Measurements from ENCODE around the gene STK32B.

The STK32B gene

GRCh38 chr4:5127556-5127955, 76.3 kb downstream of the STK32B start:
- no peak for DNase-seq

DNA sequence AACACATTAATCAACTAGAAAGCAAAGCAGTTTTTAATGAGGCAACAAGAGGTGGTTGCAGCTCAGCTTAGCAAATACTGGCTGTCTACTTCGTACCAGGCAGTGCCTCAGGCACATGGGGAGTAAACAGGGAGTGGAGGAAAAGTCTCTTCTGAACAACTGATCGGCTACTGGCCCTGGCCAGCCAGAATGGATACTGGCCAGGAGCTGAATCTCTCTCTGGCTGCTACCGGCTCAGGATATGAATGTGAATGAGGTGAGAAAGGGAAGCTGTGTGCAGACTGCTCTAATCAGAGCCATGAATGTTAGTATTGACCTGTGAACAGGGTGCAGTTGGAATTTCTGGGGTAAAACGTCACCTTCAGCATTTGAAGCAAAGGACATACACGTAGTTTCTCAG, 77.3 kb downstream of the STK32B start:
- no peak for DNase-seq

- DNase-seq, result no peak
These were observed 81.9 kb downstream of the STK32B start for GRCh38 chr4:5133201-5133600.

DNA sequence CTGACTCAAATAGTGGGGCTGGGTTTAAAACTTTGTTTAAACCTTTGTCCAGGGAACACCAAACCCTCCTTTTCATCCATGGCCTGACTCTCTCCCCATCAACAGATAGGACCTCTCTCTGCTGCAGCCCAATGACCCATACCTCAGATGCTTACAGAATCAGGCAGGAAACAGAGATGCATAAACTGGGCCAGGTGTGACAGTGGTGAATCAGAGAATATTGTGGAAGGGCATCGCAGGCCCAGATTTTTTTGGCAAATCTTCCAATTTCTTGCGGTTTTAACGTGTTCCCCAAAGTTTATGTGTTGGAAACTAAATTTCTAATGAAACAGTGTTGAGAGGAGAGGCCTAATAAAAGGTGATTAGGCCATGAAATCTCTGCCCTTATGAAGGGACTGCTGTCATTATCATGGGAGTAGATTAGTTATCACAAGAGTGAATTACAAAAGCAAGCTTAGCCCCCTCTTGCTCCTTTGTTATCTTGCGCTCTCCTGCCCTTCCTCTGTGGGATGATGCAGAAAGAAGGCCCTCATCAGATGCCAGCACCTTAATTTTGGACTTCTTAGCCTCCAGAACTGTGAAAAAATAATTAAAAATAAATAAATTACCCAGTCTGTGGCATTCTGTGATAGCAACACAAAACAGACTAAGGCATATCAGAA, 82.8 kb downstream of the STK32B start:
- no peak for DNase-seq

GRCh38 chr4:5134620-5135019, 83.3 kb downstream of the STK32B start:
- no peak for DNase-seq

DNA sequence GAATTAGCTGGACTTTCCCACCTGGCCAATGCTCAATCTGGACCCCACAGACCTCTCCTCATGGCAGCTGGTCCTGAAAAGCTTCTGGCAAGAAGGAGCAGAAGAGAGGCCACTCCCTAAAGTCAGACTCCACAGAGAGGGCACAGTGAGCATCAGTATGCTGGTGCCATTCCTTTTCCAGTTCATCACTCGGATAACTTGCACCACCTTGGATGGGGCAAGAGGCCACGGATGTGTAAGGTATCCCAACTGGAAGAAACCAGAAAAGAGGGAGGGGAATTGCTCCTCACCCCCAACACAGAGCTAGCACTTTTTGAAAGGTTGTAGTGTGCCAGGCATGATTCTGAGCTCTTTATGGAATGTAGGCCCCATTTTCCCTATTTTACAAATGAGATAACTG, 85.9 kb downstream of the STK32B start:
- no peak for DNase-seq

DNA sequence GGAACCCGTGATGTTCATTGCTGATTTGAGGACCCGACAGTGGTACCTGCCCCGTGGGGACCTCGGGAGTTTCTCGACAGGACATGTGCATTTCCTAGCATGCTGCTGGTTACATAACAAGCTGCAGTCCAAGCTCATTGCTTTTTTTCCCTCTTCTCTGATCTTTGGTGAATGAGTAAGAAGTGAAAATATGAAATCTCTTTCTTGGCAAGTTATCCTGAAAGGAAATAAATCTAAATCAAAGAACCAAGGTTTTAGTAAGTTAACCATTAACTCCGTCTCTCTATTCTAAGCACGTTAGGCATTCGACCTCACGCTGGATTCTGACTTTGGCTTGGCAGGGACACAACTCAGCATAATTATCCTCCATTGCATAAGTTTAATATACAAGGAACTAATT, 86.6 kb downstream of the STK32B start:
- DNase-seq, result no peak

DNA sequence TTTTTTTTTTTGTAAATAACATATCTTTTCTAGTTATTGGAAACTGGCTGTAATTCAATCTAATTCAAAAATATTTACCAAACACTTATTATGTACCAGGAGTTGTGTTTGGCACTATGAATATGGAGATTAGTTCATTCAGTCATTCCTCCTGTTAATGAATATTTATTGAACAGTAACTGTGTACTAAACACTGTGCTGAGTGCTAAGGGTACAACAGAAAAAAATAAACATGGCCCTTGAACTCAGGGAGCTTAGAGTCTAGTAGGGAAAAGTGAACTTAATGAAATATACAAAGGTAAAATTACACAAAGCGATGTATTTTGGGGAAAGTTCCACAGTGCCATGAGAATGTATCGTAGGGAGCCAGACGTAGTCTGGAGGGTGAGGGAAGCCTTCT, 87.1 kb downstream of the STK32B start:
- DNase-seq, result no peak

DNA sequence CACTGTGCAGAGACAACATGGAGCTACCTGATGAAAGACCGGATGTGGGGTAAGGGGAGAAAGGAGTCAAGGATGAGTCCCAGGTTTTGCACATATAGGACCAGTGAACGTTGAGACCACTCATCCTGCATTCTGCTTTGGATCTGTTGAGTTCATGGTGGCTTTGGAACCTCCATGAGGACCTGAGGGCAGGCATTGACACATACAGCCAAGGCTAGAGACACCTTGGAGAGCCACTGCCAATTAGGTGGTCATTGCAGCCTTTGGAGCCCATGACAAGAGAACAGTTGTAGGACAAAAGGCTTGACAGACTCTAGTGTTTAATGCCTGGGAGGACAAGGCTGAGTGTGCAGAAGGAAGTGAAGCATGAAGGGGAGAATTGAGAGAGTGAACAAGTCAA, 87.9 kb downstream of the STK32B start:
- DNase-seq, result no peak

- DNase-seq, result no peak
These were observed 90.5 kb downstream of the STK32B start for GRCh38 chr4:5141802-5142201.

DNA sequence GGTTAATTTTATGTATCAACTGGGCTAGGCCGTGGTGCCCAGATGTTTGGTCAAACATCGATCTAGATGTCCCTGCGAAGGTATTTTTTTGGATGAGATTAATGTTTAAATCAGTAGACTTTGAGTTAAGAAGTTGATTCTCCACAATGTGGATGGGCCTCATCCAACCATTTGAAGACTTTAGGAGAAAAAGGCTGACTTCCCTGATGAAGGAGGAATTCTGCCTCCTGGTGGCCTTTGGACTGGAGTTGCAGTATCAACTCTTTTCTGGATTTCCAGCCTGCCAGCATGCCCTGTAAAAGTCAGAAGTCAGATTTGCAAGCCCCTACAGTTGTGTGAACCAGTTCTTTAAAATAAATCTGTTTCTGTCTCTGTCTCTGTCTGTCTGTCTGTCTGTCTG, 91.4 kb downstream of the STK32B start:
- no peak for DNase-seq

DNA sequence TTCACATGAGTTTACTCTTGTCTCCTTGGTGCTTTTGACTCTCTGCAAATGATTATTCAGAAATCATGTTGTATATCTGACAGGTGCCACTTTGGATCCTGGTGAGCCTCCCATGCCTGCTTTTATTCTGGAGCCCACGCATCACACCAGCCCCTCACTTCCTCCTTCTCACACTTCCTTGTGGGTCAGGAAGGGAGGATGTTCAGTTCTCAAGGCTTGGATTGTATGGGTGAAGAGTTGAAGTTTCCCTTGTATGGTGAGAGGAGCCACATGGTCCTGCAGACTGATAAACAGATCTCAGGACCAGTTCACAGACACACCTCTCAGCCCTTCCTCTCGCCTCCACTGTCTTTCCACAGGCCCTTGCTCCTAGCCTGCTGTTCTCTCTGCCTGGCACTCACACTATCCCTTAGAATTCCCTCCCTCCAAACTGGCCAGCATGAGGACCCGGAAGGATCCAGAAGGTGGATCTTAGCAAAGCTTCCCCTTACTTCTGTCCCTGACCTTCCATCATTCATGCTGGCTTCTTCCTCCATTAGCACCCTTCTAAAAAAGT, 92.1 kb downstream of the STK32B start:
- DNase-seq, result no peak

DNA sequence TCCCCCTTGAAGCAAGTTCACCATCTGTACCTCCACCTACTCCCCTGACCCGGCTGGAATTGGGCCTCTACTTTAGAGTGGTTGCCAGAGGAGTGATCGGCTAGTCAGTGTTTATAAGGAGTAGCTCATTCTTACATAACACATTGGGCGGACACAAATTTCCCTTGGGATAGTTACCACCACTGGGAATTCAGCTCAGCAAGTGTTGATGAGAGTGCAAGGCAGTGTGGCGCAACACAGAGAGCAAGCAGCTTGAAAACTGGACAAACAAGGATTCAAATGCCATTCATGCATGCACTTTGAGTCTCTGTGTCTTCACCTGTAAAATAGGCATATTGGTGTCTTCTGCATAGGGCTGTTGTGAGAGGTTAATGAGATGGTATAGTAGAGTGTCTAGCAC, 92.7 kb downstream of the STK32B start:
- no peak for DNase-seq

GRCh38 chr4:5144384-5144783, 93.1 kb downstream of the STK32B start:
- DNase-seq, result no peak

DNA sequence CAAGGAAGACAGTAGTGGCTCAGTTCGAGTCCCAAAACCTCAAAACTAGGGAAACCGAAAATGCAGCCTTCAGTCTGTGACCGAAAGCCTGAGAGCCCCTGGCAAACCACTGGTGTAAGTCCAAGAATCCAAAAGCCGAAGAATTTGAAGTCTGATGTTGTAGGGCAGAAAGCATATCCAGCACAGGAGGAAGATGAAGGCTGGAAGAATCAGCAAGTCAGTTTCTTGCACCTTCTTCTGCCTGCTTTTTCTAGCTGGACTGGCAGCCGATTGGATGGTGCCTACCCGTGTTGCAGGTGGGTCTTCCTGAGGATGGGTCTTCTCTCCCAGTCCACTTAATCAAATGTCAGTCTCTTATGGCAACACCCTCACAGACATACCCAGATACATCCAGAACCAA, 95.0 kb downstream of the STK32B start:
- DNase-seq, result no peak

DNA sequence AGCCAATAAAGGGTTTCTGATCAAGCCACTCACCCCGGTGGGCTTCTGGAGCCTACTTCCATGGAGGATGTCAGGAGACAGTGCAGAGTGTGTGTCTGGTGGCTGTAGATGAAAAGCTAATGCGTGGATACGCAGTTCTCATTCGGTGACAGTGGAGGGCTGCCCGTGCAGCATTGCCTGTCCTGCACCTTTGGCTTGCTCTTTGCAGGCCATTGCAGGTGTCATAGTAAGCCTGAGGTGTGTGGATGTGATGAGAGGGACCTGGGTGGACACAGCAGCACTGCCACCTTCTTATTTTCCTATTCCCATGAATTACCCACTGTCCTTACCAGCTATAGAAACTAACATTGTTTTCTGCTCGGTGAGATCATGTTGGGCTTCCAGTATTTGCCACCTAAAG, 101.2 kb downstream of the STK32B start:
- DNase-seq, result no peak

- no peak for DNase-seq
These were observed 105.4 kb downstream of the STK32B start for GRCh38 chr4:5156682-5157081.

DNA sequence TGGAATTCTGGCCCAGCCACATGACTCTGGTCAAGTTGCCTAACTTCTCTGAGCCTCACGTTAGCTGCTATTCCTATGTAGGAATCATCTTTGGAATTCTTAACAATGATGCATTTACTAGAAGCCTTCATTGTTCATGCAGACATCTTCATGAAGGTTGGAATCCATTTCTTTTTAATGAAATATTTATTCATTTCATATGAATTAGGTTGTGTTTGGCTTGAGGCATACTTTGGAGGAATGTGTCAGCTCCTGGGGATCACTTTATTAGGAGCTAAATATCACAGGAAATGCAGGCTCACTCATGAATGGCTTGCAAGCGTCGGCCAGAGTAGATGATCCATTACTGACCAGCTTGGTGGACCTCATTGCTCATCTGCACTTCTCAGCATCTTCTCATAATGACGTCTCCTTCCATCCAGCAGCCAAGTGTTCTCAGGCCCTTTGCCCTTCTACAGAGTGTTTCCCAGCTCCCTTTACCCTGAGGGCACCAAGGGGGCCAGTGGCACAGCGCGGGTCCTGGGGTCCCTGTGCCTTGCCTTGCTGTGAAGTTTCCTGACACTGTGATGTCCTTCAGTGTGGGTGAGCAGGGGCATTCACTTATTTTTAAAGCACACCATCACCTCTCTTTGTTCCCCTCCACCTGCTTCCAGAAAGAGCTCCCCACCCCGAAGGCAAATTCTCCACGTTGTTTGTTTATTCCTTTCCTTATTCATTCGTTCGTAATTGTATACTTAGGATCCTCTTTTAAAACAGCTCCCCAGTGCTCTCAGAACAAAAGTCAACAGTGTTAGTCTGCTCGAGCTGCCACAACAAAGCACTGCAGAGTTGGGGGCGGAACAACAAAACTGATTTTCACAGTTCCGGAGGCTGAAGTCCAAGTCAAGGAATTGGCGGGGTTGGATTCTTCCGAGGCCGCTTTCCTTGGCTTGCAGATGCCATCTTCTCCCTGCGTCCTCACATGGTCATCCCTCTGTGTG, 106.8 kb downstream of the STK32B start:
- DNase-seq, result no peak

DNA sequence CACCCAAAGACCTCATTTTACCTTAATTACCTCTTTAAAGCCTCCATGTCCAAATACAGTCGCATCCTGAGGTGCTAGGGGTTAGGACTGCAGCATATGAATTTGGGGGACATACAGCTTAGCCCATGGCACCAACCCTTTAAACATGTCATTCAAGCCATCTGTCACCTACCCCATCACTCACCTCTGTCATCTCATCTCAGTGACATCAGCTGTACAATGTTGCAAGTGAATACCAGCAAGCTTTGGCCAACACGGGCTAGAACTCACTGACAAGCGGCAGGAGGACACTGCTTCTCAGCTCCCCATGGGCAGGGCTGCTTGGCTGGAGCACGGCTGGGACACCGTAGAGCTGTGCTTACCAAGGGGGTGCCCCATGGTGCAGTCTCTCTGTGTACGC, 107.5 kb downstream of the STK32B start:
- DNase-seq, result no peak

GRCh38 chr4:5160668-5161067, 109.4 kb downstream of the STK32B start:
- DNase-seq, result no peak

DNA sequence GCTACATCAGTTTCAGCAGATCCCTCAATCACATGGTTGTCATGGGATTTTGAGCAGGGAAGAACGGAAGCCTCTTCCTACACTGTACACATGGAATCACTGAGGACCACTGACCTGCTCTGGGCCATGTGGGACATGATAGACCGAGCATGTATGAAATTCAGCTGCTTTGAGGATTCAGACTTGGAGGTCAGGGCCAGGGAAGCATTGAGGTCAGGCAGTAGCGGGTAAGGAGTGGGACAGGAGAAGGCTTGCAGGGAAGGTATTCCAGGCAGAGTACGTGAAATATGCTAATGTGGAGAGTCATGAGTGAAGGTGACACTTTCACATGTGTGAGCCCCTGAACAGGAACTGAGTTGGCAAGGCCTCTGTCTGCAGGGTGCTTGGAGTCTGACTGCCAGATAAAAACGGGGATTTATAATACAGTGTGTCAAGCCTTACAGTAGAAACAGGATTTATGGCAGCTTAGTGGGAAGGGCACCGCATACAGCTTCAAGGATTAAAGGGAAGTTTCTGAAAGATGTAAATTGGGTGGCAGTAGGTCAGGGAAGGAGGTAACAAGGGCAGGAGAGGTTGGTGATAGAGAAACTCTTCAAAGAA, 111.7 kb downstream of the STK32B start:
- DNase-seq, result no peak

- no peak for DNase-seq
These were observed 113.1 kb downstream of the STK32B start for GRCh38 chr4:5164221-5164912.
